GM21526 (cell line): ENCODE measurements around the gene GREM1.
A peak's percentile ranks its signal among the peaks of the same experiment; 100 is the strongest.

Experiments
- ATAC-seq: cut with Tn5 transposase; IDR thresholded peaks from one replicate; pipeline ENCODE4 v1.9.1; 2021; ENCODE audit warnings: moderate library complexity; ENCODE audit not compliant: unreplicated experiment, low FRiP score

Gene GREM1

GRCh38 chr15:32694222-32694983, 23.4 kb upstream of the GREM1 start:
- ATAC-seq: no peak

- ATAC-seq: no peak
These were observed 18.9 kb upstream of the GREM1 start for GRCh38 chr15:32698773-32699390.

GRCh38 chr15:32700501-32701150, 17.2 kb upstream of the GREM1 start:
- ATAC-seq: no peak

- ATAC-seq: no peak
These were observed 15.9 kb upstream of the GREM1 start for GRCh38 chr15:32701863-32702262.

GRCh38 chr15:32704395-32704981, 13.3 kb upstream of the GREM1 start:
- ATAC-seq: no peak

- ATAC-seq: no peak
These were observed 12.4 kb upstream of the GREM1 start for GRCh38 chr15:32705446-32705845.

- no peak for ATAC-seq
These were observed 11.1 kb upstream of the GREM1 start for GRCh38 chr15:32706704-32707103.

- no peak for ATAC-seq
These were observed 10.4 kb upstream of the GREM1 start for GRCh38 chr15:32707436-32707835.

- ATAC-seq: no peak
These were observed 8.3 kb upstream of the GREM1 start for GRCh38 chr15:32709295-32710033.

- ATAC-seq: no peak
These were observed 2.5 kb upstream of the GREM1 start for GRCh38 chr15:32715276-32715675.

GRCh38 chr15:32716216-32716914, 1.4 kb upstream of the GREM1 start:
- no peak for ATAC-seq

- no peak for ATAC-seq
These were observed 834 bp upstream of the GREM1 start for GRCh38 chr15:32716915-32717425.

GRCh38 chr15:32718227-32718820, 520 bp downstream of the GREM1 start:
- no peak for ATAC-seq

- no peak for ATAC-seq
These were observed 1.3 kb downstream of the GREM1 start for GRCh38 chr15:32718821-32719716.

- ATAC-seq: no peak
These were observed 3.8 kb downstream of the GREM1 start for GRCh38 chr15:32721596-32721995.

GRCh38 chr15:32722136-32722535, 4.3 kb downstream of the GREM1 start:
- no peak for ATAC-seq

GRCh38 chr15:32723171-32723948, 5.6 kb downstream of the GREM1 start:
- ATAC-seq: peak; percentile 87
